ENCODE results near the gene OR7A17.

The OR7A17 gene

GRCh38 chr19:14837391-14837790, 48.5 kb downstream of the OR7A17 start:
- TF ChIP-seq, protein P1, sequence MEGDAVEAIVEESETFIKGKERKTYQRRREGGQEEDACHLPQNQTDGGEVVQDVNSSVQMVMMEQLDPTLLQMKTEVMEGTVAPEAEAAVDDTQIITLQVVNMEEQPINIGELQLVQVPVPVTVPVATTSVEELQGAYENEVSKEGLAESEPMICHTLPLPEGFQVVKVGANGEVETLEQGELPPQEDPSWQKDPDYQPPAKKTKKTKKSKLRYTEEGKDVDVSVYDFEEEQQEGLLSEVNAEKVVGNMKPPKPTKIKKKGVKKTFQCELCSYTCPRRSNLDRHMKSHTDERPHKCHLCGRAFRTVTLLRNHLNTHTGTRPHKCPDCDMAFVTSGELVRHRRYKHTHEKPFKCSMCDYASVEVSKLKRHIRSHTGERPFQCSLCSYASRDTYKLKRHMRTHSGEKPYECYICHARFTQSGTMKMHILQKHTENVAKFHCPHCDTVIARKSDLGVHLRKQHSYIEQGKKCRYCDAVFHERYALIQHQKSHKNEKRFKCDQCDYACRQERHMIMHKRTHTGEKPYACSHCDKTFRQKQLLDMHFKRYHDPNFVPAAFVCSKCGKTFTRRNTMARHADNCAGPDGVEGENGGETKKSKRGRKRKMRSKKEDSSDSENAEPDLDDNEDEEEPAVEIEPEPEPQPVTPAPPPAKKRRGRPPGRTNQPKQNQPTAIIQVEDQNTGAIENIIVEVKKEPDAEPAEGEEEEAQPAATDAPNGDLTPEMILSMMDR (conservative IDR thresholded peaks at IDR 0.05; ENCODE audit: low read depth, low read length): no peak
- no peak for DNase-seq (ENCODE audit: low read depth)
- no peak overlapping the region for H3K4me3 ChIP-seq (ENCODE audit: low read length)

GRCh38 chr19:14835011-14835410, 50.9 kb downstream of the OR7A17 start, which contains the start of the genes OR7A5 and OR7C1:
TSS of gene OR7A5 (minus strand) at chr19:14835185. CDS start at chr19:14828241, 6,944 bp downstream.
TSS of gene OR7C1 (minus strand) at chr19:14835185. CDS start at chr19:14800136, 35,049 bp downstream.
- no peak for DNase-seq (ENCODE audit: low read depth)
- no peak within 1 kb of the TSS for H3K4me3 ChIP-seq (ENCODE audit: low read length)
- TF ChIP-seq, protein P1 (conservative IDR thresholded peaks at IDR 0.05; ENCODE audit: low read depth, low read length): no peak

- no peak overlapping the region for H3K4me3 ChIP-seq (ENCODE audit: low read length)
- TF ChIP-seq, protein P1 (conservative IDR thresholded peaks at IDR 0.05; ENCODE audit: low read depth, low read length): no peak
- DNase-seq (ENCODE audit: low read depth): no peak
Measured at GRCh38 chr19:14830702-14831101, 55.2 kb downstream of the OR7A17 start.
